GM19193 (cell line): ENCODE data around the gene ACAP3.

ENCODE experiments used
- POLR2A ChIP-seq: IDR thresholded peaks from 4 replicates; pipeline ENCODE4 v1.6.1; 2011; ENCODE audit not compliant: insufficient read depth, insufficient read length; ENCODE audit errors: extremely low read depth

Gene ACAP3

DNA sequence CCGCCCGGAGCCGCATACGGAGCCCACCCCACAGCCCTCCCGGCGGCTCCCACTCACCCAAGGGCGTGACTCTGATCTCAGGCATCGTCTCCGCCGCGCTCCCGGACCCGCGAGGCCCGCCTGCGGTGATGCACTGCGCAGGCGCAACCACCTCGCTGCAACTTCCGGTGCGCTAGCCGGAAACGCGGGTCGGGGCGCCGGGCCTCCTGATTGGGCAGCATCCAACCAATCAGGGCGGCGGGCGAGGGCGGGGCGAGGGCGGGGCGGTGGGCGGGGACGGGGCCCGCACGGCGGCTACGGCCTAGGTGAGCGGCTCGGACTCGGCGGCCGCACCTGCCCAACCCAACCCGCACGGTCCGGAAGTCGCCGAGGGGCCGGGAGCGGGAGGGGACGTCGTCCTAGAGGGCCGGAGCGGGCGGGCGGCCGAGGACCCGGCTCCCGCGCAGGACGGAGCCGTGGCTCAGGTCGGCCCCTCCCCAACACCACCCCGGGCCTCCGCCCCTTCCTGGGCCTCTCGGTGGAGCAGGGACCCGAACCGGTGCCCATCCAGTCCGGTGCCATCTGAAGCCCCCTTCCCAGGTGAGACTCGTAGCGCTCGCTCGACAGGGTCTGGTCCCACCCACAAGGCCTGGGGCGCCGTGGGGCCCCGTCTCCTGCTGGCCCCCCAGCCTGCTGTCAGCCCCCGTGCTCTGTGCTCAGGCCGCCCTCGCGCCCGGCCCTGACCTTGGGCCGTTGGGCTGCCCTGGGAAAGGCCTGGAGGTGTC, 17.0 kb upstream of the ACAP3 start, which contains the start of the genes CPTP and INTS11:
CPTP (plus strand) TSS at position 279 of the 764 bp plus-strand sequence. CDS start 2,109 bp downstream, outside the sequence.
INTS11 (minus strand) TSS at position 137 of the 764 bp plus-strand sequence; CDS start at position 85, 52 bp downstream.
- peak; percentile 90 for TF ChIP-seq POLR2A

DNA sequence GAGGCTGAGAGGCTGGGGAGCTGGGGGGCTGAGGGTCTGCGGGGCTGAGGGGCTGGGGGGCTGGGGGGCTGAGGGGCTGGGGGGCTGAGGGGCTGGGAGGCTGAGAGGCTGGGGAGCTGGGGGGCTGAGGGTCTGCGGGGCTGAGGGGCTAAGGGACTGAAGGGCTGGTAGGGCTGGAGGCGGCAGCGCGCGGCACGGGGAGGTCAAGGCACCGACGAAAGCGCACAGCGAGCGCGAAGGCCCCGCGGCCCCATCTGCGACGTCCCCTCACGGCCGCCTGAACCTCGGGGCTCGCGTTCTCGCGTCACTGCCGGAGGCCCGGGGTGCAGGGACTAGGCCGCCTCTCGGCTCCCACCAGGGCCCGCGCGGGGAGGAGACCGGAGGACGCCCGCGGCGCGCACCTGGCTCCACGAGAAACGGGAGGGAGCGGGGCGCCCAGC, 16.4 kb upstream of the ACAP3 start:
- no peak for TF ChIP-seq POLR2A

GRCh38 chr1:1322952-1323351, 15.2 kb upstream of the ACAP3 start:
- TF ChIP-seq POLR2A = no peak

DNA sequence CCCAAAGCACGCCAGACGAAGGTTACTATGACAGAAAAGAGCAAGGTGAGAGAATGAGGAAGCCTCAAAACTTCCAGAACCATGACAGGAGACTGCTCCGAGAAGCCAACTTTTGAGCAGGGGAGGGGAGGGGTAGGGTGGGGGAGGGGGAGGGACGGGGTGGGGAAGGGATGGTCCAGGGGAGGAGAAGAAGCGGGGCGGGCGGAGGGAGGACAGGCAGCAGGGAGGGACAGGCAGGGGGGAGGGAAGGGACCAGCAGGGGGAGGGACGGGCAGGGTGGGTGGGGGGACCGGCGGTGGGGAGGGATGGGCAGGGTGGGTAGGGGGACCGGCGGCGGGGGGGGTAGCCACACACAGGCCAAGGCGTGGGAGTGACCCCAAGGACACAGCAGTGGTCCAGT, 14.7 kb upstream of the ACAP3 start:
- TF ChIP-seq POLR2A = no peak

GRCh38 chr1:1321477-1321876, 13.7 kb upstream of the ACAP3 start:
- no peak for TF ChIP-seq POLR2A

DNA sequence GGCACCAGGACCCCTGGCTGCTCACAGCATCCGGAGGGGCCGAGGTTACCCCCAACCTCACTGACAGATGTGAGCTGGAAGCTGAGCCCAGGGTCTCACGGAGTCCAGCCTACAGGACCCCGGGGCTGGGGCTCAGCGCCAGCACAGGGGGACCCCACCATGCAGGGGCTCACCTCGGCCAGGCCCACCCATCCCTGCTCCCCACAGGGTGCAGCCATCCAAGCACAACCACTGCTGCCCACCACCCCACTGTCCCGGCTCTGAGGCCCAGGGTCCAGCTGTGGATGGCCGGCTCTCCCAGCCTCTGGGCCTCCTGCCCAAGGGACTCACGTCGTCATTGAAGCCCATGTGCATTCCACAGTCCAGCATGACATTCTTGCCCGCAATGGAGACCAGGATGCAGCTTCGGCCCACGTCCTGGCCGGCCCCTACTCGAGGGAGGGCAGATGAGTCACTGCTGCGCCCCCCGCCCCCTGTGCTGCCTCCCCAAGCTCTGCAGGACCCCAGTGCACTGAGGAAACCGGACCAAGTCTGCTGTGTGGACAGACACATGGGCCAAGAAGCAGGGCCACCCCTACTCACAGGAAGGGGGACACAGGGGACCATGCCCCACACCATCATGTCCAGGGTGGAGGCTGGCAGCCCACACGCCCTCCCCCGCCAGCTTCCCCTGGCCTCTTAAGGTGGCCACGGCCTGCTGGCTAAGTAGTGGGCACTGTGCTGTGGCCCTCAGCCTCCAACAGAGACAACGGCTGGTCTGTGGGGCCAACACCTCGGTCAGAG, 13.1 kb upstream of the ACAP3 start:
- no peak for TF ChIP-seq POLR2A

DNA sequence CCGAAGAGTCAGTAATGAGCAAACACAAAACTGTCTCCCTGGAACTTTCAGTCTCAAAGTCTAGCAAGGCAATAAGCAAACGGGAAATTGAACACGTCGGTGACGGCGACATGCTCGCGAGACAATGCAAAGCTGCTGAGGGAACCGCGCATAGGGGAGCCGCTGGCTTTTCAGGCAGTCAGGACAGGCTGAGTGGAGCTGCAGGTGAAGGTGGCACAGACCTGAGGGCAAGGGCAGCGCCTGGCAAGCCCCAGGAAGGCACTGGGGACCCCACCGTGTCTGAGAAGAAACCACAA, 11.9 kb upstream of the ACAP3 start:
- TF ChIP-seq POLR2A = no peak

- TF ChIP-seq POLR2A = no peak
Measured at GRCh38 chr1:1318777-1319645, 11.3 kb upstream of the ACAP3 start.

DNA sequence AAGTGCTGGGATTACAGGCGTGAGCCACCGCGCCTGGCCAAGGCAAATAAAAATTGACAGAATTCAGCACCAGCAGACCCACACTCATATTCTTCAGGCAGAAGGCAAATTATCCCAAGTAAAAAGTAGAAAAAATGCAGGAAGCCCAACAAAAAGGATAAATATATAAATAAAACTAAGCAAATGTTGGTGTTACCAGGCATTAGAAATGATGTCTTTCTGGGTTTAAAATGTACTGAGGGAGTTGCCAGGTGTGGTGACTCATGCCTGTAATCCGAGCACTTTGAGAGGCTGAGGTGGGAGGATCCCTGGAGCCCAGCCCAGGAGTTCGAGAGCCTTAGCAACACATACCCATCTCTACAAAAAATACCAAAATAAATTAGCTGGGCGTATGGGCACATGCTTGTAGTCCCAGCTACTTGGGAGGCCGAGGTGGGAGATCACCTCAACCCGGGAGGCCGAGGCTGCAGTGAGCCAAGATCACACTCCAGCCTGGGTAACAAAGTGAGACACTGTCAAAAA, 10.5 kb upstream of the ACAP3 start:
- no peak for TF ChIP-seq POLR2A

DNA sequence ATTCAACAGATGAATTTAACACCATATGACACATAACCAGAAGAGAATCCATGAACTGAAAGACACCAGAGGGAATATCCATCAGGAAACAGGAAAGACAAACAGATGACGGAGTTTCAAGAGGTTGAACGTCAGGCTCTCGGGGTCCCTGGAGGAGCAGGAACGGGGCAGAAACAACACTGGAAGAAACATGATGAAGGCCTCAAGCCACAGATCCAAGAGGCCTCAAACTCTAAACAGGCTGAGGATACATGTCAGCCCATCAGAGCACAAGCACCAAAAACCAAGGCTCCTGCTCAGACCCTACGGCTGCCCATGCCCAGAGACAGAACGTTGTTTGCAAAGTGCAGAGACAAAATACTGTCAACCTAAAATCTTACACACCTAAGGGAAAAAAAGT, 9.7 kb upstream of the ACAP3 start:
- TF ChIP-seq POLR2A = no peak

GRCh38 chr1:1315435-1315954, 7.8 kb upstream of the ACAP3 start:
- TF ChIP-seq POLR2A = no peak

- TF ChIP-seq POLR2A = no peak
Measured at GRCh38 chr1:1314678-1315335, 7.1 kb upstream of the ACAP3 start.

- TF ChIP-seq POLR2A = no peak
Measured at GRCh38 chr1:1314237-1314586, 6.5 kb upstream of the ACAP3 start.

DNA sequence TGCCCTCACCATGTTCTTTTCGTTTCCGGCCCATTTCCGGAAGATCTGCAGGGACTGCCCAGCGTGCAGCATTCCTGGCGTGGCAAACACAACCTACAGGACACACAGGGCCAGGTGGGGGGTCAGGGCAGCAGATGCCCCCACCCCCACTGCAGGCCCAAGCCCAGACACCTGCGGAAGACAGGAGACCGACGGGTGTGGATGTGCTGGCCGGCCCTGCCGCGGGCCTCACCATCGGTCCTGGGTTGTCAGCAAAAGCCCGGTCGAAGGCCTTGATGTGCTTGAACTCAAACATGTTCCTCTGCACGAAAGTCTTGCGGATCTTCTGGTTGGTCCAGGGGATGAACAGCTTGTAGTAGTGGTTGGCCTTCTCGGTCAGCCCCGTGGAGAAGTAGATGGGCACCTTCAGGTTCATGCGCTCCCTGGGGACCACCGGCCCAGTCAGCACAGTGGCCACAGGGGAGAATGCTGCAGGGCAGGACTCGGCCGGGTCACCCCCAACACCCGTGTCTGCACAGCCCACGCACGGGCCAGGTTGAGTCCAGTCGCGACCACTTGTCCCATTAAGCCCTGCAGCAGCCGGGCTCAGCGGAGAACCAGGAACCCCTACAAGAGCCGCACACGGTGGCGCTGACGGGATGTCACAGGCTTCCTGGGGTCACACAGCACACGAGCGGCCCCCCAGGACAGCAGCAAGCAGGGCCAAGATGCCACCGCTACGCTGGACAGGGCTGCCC, 5.9 kb upstream of the ACAP3 start:
- TF ChIP-seq POLR2A = no peak
